ENCODE results near the gene METTL16. TPM values are rescaled to one million over a fixed set of nuclear protein-coding genes. Genes with fewer than 3 reads are reported as not detected.
"Not testable (repeated sequence)": the region's sequence is repeated elsewhere in the genome, so short reads cannot be mapped to it uniquely, and the experiment has no call there.

The METTL16 gene
- total RNA-seq, result 59.5 and 61.1 TPM in 2 replicates

GRCh38 chr17:2511462-2512369, at the start of gene METTL16:
Gene METTL16 (minus strand): TSS chr17:2511888. CDS start chr17:2502331, 9,557 bp downstream.
- Mint-ChIP-seq H3K4me3 (peak within 1 kb of the TSS; percentile 56), H3K4me1 (peaks cover 13% of the 10 kb centered on the region), H3K9me3 (no peaks in the 10 kb centered on the region), H3K27ac (no peak within 1 kb of the TSS), H3K27me3 (peaks cover 3% of the 10 kb centered on the region), H3K36me3 (ENCODE audit: low read depth) (peaks cover 13% of the 10 kb centered on the region)
- DNase-seq, result peak; percentile 99
- intact Hi-C loops (cut with micrococcal nuclease), result loop anchor here (1.0 to 10.0 kb wide), 4 partner anchors 83 to 175 kb away; partner anchors contain the start of genes MNT and TSR1

GRCh38 chr17:2560658-2561057, 49.0 kb upstream of the METTL16 start:
- H3K4me3 Mint-ChIP-seq, result no peak overlapping the region
- intact Hi-C loops (cut with micrococcal nuclease), result no loop called here
- peaks cover 7% of the 10 kb centered on the region for H3K4me1 Mint-ChIP-seq
- H3K27ac Mint-ChIP-seq, result no peak overlapping the region
- H3K9me3 Mint-ChIP-seq, result no peaks in the 10 kb centered on the region
- no peaks in the 10 kb centered on the region for H3K36me3 Mint-ChIP-seq (ENCODE audit: low read depth)
- no peak for DNase-seq
- no peaks in the 10 kb centered on the region for H3K27me3 Mint-ChIP-seq

DNA sequence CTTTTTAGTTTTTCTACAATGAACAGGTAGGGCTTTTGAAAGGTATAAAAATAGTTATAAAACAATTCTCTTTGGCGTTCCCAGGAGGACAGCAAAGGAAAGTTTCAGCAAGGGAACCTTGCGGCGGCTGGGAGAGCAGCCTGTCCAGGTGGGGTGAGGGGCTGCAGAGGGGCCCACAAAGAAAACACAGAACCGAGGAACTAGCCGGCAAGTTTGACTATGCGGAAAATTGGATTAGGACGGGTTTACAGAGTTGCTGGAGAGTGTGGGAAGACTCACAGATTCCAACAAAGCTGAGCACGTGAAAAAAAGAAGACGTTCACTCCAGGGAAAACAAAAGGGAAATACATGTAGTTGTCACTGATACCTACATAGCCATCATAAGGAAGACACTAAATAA, 40.2 kb upstream of the METTL16 start:
- intact Hi-C loops (cut with micrococcal nuclease), result no loop called here
- H3K4me3 Mint-ChIP-seq, result no peak overlapping the region
- no peaks in the 10 kb centered on the region for H3K9me3 Mint-ChIP-seq
- H3K27me3 Mint-ChIP-seq, result peaks cover 6% of the 10 kb centered on the region
- no peak for DNase-seq
- H3K27ac Mint-ChIP-seq, result no peak overlapping the region
- no peaks in the 10 kb centered on the region for H3K36me3 Mint-ChIP-seq (ENCODE audit: low read depth)
- no peaks in the 10 kb centered on the region for H3K4me1 Mint-ChIP-seq

- Mint-ChIP-seq H3K4me3 (no peak overlapping the region), H3K27me3 (peaks cover 6% of the 10 kb centered on the region), H3K9me3 (no peaks in the 10 kb centered on the region), H3K27ac (no peak overlapping the region), H3K4me1 (no peaks in the 10 kb centered on the region), H3K36me3 (ENCODE audit: low read depth) (no peaks in the 10 kb centered on the region)
- DNase-seq, result no peak
- intact Hi-C loops (cut with micrococcal nuclease), result no loop called here
These were observed 39.8 kb upstream of the METTL16 start for GRCh38 chr17:2551493-2551892.

GRCh38 chr17:2549392-2550211, 37.9 kb upstream of the METTL16 start:
- no peaks in the 10 kb centered on the region for H3K9me3 Mint-ChIP-seq
- DNase-seq, result no peak

DNA sequence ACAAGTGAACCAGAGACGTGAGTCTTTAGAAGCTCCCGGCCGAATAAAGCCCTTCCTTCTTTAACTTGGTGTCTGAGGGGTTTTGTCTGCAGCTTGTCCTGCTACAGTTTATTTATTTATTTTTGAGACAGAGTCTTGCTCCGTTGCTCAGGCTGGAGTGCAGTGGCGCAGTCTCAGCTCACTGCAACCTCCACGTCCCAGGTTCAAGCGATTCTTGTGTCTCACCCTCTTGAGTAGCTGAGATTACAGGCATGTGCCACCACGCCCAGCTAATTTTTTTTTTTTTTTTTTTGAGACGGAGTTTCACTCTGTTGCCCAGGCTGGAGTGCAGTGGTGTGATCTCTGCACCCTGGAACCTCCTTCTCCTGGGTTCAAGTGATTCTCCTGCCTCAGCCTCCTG, 36.3 kb upstream of the METTL16 start:
- H3K27me3 Mint-ChIP-seq; H3K4me1 Mint-ChIP-seq; H3K9me3 Mint-ChIP-seq; DNase-seq; H3K36me3 Mint-ChIP-seq (ENCODE audit: low read depth); H3K27ac Mint-ChIP-seq; H3K4me3 Mint-ChIP-seq; intact Hi-C loops (cut with micrococcal nuclease): not testable (repeated sequence)

More at GRCh38 chr17:2549392-2550211, 37.9 kb upstream of the METTL16 start:
- Mint-ChIP-seq H3K27me3 (peaks cover 8% of the 10 kb centered on the region), H3K4me1 (no peaks in the 10 kb centered on the region), H3K4me3 (no peak overlapping the region), H3K27ac (no peak overlapping the region), H3K36me3 (ENCODE audit: low read depth) (no peaks in the 10 kb centered on the region)
- intact Hi-C loops (cut with micrococcal nuclease), result no loop called here

DNA sequence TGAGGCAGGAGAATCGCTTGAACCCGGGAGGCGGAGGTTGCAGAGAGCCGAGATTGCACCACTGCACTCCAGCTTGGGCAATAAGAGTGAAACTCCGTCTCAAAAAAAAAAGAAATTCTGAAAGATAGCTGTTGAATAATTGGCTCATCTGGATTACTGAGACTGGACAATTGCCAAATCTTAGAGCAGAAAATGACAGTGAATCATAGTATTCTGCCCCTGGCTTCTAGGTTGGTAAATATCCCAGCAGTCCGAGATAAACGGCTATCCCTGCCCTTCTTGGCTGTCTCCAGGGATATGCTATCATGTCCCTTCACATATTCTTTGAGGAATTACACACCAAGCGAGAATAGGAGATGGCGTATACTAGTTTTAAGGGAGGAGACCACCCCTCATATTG, 35.5 kb upstream of the METTL16 start:
- Mint-ChIP-seq H3K4me3 (no peak overlapping the region), H3K27me3 (peaks cover 6% of the 10 kb centered on the region), H3K36me3 (ENCODE audit: low read depth) (no peaks in the 10 kb centered on the region), H3K27ac (no peak overlapping the region), H3K4me1 (no peaks in the 10 kb centered on the region), H3K9me3 (no peaks in the 10 kb centered on the region)
- intact Hi-C loops (cut with micrococcal nuclease), result no loop called here
- no peak for DNase-seq

- H3K9me3 Mint-ChIP-seq, result no peaks in the 10 kb centered on the region
These were observed 33.7 kb upstream of the METTL16 start for GRCh38 chr17:2545393-2545792.

DNA sequence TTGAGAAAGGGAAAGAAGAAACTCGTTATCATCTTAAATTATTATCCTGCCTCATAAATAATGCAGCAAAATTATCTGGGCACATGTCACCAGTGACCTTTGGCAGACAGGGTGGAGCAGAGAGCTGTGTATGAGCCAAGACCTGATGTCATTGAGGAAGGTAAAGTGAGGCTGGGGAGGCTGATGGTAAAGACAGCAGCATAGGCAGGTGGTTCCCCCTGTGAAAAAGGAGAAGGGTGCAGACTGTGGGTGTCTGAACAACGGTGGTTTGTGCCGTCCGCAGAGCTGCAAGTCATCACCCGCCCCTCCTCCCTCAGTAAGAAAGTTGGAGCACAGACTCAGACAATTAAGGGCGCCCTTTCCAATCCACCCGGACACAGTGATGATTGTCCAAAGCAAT, 30.8 kb upstream of the METTL16 start:
- intact Hi-C loops (cut with micrococcal nuclease), result no loop called here
- H3K36me3 Mint-ChIP-seq (ENCODE audit: low read depth), result no peaks in the 10 kb centered on the region
- H3K27ac Mint-ChIP-seq, result no peak overlapping the region
- H3K9me3 Mint-ChIP-seq, result no peaks in the 10 kb centered on the region
- H3K4me1 Mint-ChIP-seq, result peaks cover 2% of the 10 kb centered on the region
- DNase-seq, result no peak
- H3K27me3 Mint-ChIP-seq, result peaks cover 6% of the 10 kb centered on the region
- no peak overlapping the region for H3K4me3 Mint-ChIP-seq

More at GRCh38 chr17:2545393-2545792, 33.7 kb upstream of the METTL16 start:
- Mint-ChIP-seq H3K36me3 (ENCODE audit: low read depth) (no peaks in the 10 kb centered on the region), H3K4me3 (no peak overlapping the region), H3K27ac (no peak overlapping the region), H3K27me3 (peaks cover 6% of the 10 kb centered on the region), H3K4me1 (no peaks in the 10 kb centered on the region)
- DNase-seq, result no peak
- intact Hi-C loops (cut with micrococcal nuclease), result no loop called here

DNA sequence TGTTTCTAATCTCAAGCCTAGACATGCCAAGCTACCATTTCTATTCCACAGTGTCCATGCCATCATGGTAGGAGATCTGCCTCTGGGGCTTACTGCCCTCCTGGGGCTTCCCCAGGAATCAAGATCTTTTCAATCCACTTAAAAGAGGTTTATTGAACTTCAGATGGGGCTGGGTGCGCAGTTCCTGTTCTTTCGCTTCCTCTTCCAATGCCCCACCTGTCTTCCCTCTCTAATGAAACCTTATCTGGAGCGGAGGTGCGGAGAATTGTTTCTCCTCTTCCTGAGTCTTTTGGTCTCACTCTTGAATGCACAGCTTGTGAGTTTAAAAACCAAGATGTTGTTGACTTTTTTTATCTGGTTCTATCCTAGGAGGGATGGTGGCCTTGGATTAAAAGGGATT, 30.4 kb upstream of the METTL16 start:
- Mint-ChIP-seq H3K4me3 (no peak overlapping the region), H3K27me3 (peaks cover 6% of the 10 kb centered on the region), H3K36me3 (ENCODE audit: low read depth) (no peaks in the 10 kb centered on the region), H3K27ac (no peak overlapping the region), H3K4me1 (peaks cover 2% of the 10 kb centered on the region), H3K9me3 (no peaks in the 10 kb centered on the region)
- no peak for DNase-seq
- intact Hi-C loops (cut with micrococcal nuclease), result no loop called here

GRCh38 chr17:2537579-2537978, 25.9 kb upstream of the METTL16 start:
- H3K36me3 Mint-ChIP-seq (ENCODE audit: low read depth); intact Hi-C loops (cut with micrococcal nuclease); H3K9me3 Mint-ChIP-seq; DNase-seq; H3K27me3 Mint-ChIP-seq; H3K27ac Mint-ChIP-seq; H3K4me1 Mint-ChIP-seq; H3K4me3 Mint-ChIP-seq: not testable (repeated sequence)

DNA sequence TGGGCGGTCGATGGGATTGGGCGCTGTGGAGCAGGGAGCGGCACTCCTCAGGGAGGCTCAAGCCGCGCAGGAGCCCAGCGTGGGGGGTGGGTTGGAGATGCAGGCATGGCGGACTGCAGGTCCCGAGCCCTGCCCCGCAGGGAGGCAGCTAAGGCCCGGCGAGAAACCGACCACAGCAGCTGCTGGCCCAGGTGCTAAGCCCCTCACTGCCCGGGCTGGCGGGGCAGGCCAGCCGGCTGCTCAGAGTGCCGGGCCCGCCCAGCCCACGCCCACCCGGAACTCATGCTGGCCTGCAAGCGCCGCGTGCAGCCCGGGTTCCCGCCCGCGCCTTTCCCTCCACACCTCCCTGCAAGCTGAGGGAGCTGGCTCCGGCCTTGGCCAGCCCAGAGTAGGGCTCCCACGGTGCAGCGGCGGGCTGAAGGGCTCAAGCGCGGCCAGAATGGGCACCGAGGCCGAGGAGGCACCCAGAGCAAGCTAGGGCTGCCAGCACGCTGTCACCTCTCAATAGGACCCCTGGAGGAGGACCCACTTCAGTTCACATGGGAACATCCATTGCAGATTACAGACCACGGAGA, 20.5 kb upstream of the METTL16 start:
- Mint-ChIP-seq H3K27ac (no peak overlapping the region), H3K36me3 (ENCODE audit: low read depth) (no peaks in the 10 kb centered on the region), H3K4me1 (peaks cover 6% of the 10 kb centered on the region), H3K9me3 (no peaks in the 10 kb centered on the region), H3K4me3 (no peak overlapping the region), H3K27me3 (peaks cover 2% of the 10 kb centered on the region)
- DNase-seq, result no peak
- intact Hi-C loops (cut with micrococcal nuclease), result no loop called here

DNA sequence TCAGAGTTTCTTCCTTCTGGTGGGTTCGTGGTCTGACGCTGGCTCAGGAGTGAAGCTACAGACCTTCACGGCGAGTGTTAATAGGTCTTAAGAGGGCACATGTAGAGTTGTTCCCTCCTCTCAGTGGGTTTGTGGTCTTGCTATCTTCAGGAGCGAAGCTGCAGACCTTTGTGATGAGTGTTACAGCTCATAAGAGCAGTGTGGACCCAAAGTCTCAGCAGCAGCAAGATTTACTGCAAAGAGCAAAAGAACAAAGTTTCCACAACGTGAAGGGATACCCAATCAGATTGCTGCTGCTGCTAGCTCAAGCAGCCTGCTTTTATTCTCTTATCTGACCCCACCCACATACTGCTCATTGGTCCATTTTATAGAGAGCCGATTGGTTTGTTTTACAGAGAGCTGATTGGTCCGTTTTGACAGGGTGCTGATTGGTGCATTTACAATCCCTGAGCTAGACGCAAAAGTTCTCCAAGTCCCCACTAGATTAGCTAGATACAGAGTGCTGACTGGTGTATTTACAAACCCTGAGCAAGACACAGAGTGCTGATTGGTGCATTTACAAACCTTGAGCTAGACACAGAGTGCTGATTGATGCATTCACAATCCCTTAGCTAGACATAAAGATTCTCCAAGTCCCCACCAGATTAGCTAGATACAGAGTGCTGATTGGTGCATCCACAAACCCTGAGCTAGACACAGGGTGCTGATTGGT, 19.7 kb upstream of the METTL16 start:
- intact Hi-C loops (cut with micrococcal nuclease); H3K27me3 Mint-ChIP-seq; H3K36me3 Mint-ChIP-seq (ENCODE audit: low read depth); H3K4me1 Mint-ChIP-seq; H3K9me3 Mint-ChIP-seq: not testable (repeated sequence)
- Mint-ChIP-seq H3K27ac (peak overlapping the region; percentile 35), H3K4me3 (peak overlapping the region; percentile 36)
- DNase-seq, result peak; percentile 62

Measured in activated CD4-positive, alpha-beta T cell treated with anti-CD3 and anti-CD28 coated beads, Interleukin-2, amount 10 ng/mL, durations not matched to agents 24 days and 14 days (primary cell).